Measurements from ENCODE around the gene MTAP.

The MTAP gene

GRCh38 chr9:21961569-21961968 is 159.1 kb downstream of the MTAP start:
- Histone ChIP-seq H3K9me3 (ENCODE audit: insufficient read depth, low read length) (no peaks in the 10 kb centered on the region), H4K20me1 (ENCODE audit: low read depth, low read length) (no peaks in the 10 kb centered on the region), H3K79me2 (ENCODE audit: insufficient read depth, low read length) (no peaks in the 10 kb centered on the region), H3F3A (ENCODE audit: insufficient read depth) (no peaks in the 10 kb centered on the region), H2AFZ (ENCODE audit: low read depth, low read length, severe bottlenecking) (no peak overlapping the region), H3K27me3 (ENCODE audit: low read length) (no peaks in the 10 kb centered on the region), H3K9ac (ENCODE audit: low read length) (no peak overlapping the region), H3K27ac (ENCODE audit: low read depth, low read length) (no peak overlapping the region), H3K36me3 (ENCODE audit: low read length) (no peaks in the 10 kb centered on the region), H3K9me2 (replicated peaks; ENCODE audit: insufficient read depth, low read length) (no peaks in the 10 kb centered on the region), H3K4me2 (ENCODE audit: low read depth, low read length, poor library complexity, severe bottlenecking) (no peak overlapping the region), H3K4me3 (ENCODE audit: insufficient read depth, low read length, poor library complexity, severe bottlenecking) (no peak overlapping the region)
- TF ChIP-seq EZH2phosphoT487 (conservative IDR thresholded peaks at IDR 0.05; ENCODE audit: low read length) (no peak), CTCF (IDR thresholded peaks at IDR 0.05; ENCODE audit: insufficient read depth, low read length, poor library complexity, severe bottlenecking) (no peak)

DNA sequence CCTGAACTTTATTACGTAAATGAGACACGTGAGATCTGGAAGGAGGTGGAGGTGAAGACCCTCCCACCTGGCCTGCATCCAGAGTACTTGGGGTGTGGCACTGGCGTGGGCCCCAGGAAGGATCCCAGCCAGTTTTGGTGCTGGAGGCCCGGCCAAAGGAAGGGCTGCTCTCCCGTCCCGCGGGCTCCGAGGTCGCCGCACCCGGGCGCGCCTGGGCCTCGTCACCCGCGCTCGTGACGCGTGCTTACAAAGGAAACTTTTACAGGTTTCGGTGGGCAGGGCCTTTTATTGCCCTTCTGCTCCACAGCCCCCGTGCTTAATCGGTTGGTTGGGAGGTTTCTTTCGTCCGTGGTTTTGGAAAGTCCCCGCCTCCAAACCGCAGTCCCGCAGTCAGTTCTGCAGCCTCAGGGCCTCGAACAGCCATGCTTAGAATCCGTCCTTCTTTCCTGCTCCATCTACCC is 162.5 kb downstream of the MTAP start:
- no peaks in the 10 kb centered on the region for H4K20me1 ChIP-seq (ENCODE audit: low read depth, low read length)
- H3K79me2 ChIP-seq (ENCODE audit: insufficient read depth, low read length) = no peaks in the 10 kb centered on the region
- H3K27me3 ChIP-seq (ENCODE audit: low read length) = no peaks in the 10 kb centered on the region
- 0 out of 2 replicates have a peak, but pooled peaks cover 7% of the 10 kb centered on the region for H3K36me3 ChIP-seq (ENCODE audit: low read length)
- H3K9me2 ChIP-seq (replicated peaks; ENCODE audit: insufficient read depth, low read length) = no peaks in the 10 kb centered on the region
- no peaks in the 10 kb centered on the region for H3F3A ChIP-seq (ENCODE audit: insufficient read depth)
- peak overlapping the region; percentile 14 for H3K4me2 ChIP-seq (ENCODE audit: low read depth, low read length, poor library complexity, severe bottlenecking)
- TF ChIP-seq EZH2phosphoT487 (conservative IDR thresholded peaks at IDR 0.05; ENCODE audit: low read length) (no peak), CTCF (IDR thresholded peaks at IDR 0.05; ENCODE audit: insufficient read depth, low read length, poor library complexity, severe bottlenecking) (no peak)
- H2AFZ ChIP-seq (ENCODE audit: low read depth, low read length, severe bottlenecking) = no peak overlapping the region
- no peak overlapping the region for H3K9ac ChIP-seq (ENCODE audit: low read length)
- no peaks in the 10 kb centered on the region for H3K9me3 ChIP-seq (ENCODE audit: insufficient read depth, low read length)
- no peak overlapping the region for H3K27ac ChIP-seq (ENCODE audit: low read depth, low read length)
- H3K4me3 ChIP-seq (ENCODE audit: insufficient read depth, low read length, poor library complexity, severe bottlenecking) = no peak overlapping the region

DNA sequence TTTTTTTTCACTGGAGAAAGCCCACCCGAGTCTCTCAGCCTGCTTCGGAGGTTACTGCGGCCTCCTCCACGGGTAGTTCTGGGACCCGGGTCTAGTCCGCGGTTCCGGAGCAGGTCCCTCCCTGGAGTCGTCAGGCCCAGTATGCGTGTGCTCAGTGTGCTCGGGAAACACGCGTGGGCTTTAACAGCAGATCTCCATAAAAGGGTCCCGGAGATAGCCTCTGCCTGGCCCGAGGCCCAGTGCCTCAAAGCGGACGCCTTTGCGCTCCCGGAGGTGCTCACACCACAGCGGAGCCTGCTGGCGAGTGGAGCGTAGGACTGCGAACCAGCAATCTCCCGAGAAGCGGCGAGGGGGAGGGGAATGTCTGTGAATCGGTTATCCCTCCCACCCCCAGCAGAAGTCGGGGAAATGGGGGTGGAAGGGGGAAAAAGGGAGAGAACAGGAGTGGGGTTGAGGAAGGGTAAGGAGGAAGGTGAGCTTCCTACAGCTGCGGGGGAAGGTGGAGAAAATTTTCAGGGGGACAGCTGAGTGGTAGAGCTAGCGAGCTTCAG is 163.0 kb downstream of the MTAP start:
- Histone ChIP-seq H3F3A (ENCODE audit: insufficient read depth) (no peaks in the 10 kb centered on the region), H3K9ac (ENCODE audit: low read length) (no peak overlapping the region), H3K36me3 (ENCODE audit: low read length) (0 out of 2 replicates have a peak, but pooled peaks cover 11% of the 10 kb centered on the region), H4K20me1 (ENCODE audit: low read depth, low read length) (no peaks in the 10 kb centered on the region), H3K4me3 (ENCODE audit: insufficient read depth, low read length, poor library complexity, severe bottlenecking) (no peak overlapping the region), H3K9me2 (replicated peaks; ENCODE audit: insufficient read depth, low read length) (no peaks in the 10 kb centered on the region), H3K27me3 (ENCODE audit: low read length) (no peaks in the 10 kb centered on the region), H3K9me3 (ENCODE audit: insufficient read depth, low read length) (no peaks in the 10 kb centered on the region), H3K27ac (ENCODE audit: low read depth, low read length) (no peak overlapping the region), H3K4me2 (ENCODE audit: low read depth, low read length, poor library complexity, severe bottlenecking) (peak overlapping the region; percentile 14), H2AFZ (ENCODE audit: low read depth, low read length, severe bottlenecking) (no peak overlapping the region), H3K79me2 (ENCODE audit: insufficient read depth, low read length) (no peaks in the 10 kb centered on the region)
- no peak for TF ChIP-seq CTCF (IDR thresholded peaks at IDR 0.05; ENCODE audit: insufficient read depth, low read length, poor library complexity, severe bottlenecking)
- TF ChIP-seq EZH2phosphoT487 (conservative IDR thresholded peaks at IDR 0.05; ENCODE audit: low read length) = no peak

Data from SU-DHL-6 (cell line).